Stimulated activated naive B cell treated with anti-CD40 and anti-IgM and Interleukin-4, amounts not matched to agents 10 μg/mL and 1 μg/mL and 100 μg/mL, for 72 hours (primary cell): Measurements from ENCODE around the gene PROCR.
"Not testable (repeated sequence)": the region's sequence is repeated elsewhere in the genome, so short reads cannot be mapped to it uniquely, and the experiment has no call there.

Experiments
- ATAC-seq, 2 donors: fragments of 150-1000 bp; cut with Tn5 transposase; replicated peaks; 2 replicates each; pipeline ENCODE4 v1.10.0; 2021; ENCODE audit warnings: moderate library complexity in 1 of 2
- DNase-seq: peaks from one replicate; pipeline ENCODE4 v3.0.0; 2021
- H3K27ac Mint-ChIP-seq: one replicate; pipeline ENCODE4 v1.8.0; 2022; ENCODE audit warnings: mild to moderate bottlenecking, mixed read lengths
- H3K27me3 Mint-ChIP-seq, 2 donors: one replicate each; pipeline ENCODE4 v1.8.0; 2022; ENCODE audit warnings: mixed read lengths in 2 of 2
- H3K36me3 Mint-ChIP-seq, 2 donors: one replicate each; pipeline ENCODE4 v1.8.0; 2022; ENCODE audit warnings: mixed read lengths in 2 of 2, mild to moderate bottlenecking in 1 of 2
- H3K4me1 Mint-ChIP-seq, 2 donors: one replicate each; pipeline ENCODE4 v1.8.0; 2022; ENCODE audit warnings: mixed read lengths in 2 of 2, mild to moderate bottlenecking in 1 of 2
- H3K4me3 Mint-ChIP-seq, 2 donors: one replicate each; pipeline ENCODE4 v1.8.0; 2022; ENCODE audit warnings: mild to moderate bottlenecking in 2 of 2, mixed read lengths in 2 of 2, moderate library complexity in 1 of 2
- H3K9me3 Mint-ChIP-seq, 2 donors: one replicate each; pipeline ENCODE4 v1.8.0; 2022; ENCODE audit warnings: mixed read lengths in 2 of 2, mild to moderate bottlenecking in 1 of 2

PROCR gene

GRCh38 chr20:35146920-35147574, 24.8 kb upstream of the PROCR start, which contains the start of gene EDEM2:
TSS of gene EDEM2 (minus strand) at chr20:35147336. CDS start at chr20:35147258, 78 bp downstream.
- peak; percentile 87 for DNase-seq
- H3K27me3 Mint-ChIP-seq: no peaks in the 10 kb centered on the region
- peaks cover 5 to 14% of the 10 kb centered on the region in 2 donors for H3K36me3 Mint-ChIP-seq
- peak; percentile 87 to 88 for ATAC-seq
- peak within 1 kb of the TSS; percentile 92 for H3K27ac Mint-ChIP-seq
- peaks cover 26 to 47% of the 10 kb centered on the region in 2 donors for H3K4me1 Mint-ChIP-seq
- peak within 1 kb of the TSS; percentile 88 to 93 for H3K4me3 Mint-ChIP-seq
- no peaks in the 10 kb centered on the region for H3K9me3 Mint-ChIP-seq

- ATAC-seq (peak; percentile 17 to 38), DNase-seq (peak; percentile 6)
- peak overlapping the region; percentile 92 for H3K27ac Mint-ChIP-seq
- H3K4me3 Mint-ChIP-seq: peak overlapping the region; percentile 88 to 93
- not testable (repeated sequence) for H3K36me3 Mint-ChIP-seq, H3K9me3 Mint-ChIP-seq, H3K27me3 Mint-ChIP-seq
- peaks cover 26 to 44% of the 10 kb centered on the region in 2 donors for H3K4me1 Mint-ChIP-seq
Observed at GRCh38 chr20:35147575-35148071, 24.2 kb upstream of the PROCR start.

GRCh38 chr20:35150846-35151579, 20.9 kb upstream of the PROCR start:
- H3K9me3 Mint-ChIP-seq: no peaks in the 10 kb centered on the region
- no peak for DNase-seq
- H3K4me1 Mint-ChIP-seq: peaks cover 11 to 18% of the 10 kb centered on the region in 2 donors
- no peaks in the 10 kb centered on the region for H3K27me3 Mint-ChIP-seq
- no peak overlapping the region for H3K4me3 Mint-ChIP-seq
- no peak overlapping the region for H3K27ac Mint-ChIP-seq
- no peaks in the 10 kb centered on the region for H3K36me3 Mint-ChIP-seq
- no peak for ATAC-seq

GRCh38 chr20:35151736-35152135, 20.1 kb upstream of the PROCR start:
- Mint-ChIP-seq H3K9me3 (no peaks in the 10 kb centered on the region), H3K36me3 (no peaks in the 10 kb centered on the region)
- DNase-seq: no peak

GRCh38 chr20:35155936-35156335, 15.9 kb upstream of the PROCR start:
- no peak for ATAC-seq
- Mint-ChIP-seq H3K9me3 (no peaks in the 10 kb centered on the region), H3K27me3 (no peaks in the 10 kb centered on the region), H3K36me3 (no peaks in the 10 kb centered on the region), H3K4me3 (no peak overlapping the region), H3K4me1 (no peaks in the 10 kb centered on the region), H3K27ac (no peak overlapping the region)
- DNase-seq: no peak

More at GRCh38 chr20:35151736-35152135, 20.1 kb upstream of the PROCR start:
- Mint-ChIP-seq H3K4me1 (peaks cover 9 to 11% of the 10 kb centered on the region in 2 donors), H3K27me3 (no peaks in the 10 kb centered on the region), H3K27ac (no peak overlapping the region), H3K4me3 (no peak overlapping the region)
- no peak for ATAC-seq

GRCh38 chr20:35156978-35157377, 14.9 kb upstream of the PROCR start:
- H3K36me3 Mint-ChIP-seq: no peaks in the 10 kb centered on the region
- H3K4me1 Mint-ChIP-seq: no peaks in the 10 kb centered on the region
- no peak for ATAC-seq
- no peaks in the 10 kb centered on the region for H3K9me3 Mint-ChIP-seq
- DNase-seq: no peak
- no peaks in the 10 kb centered on the region for H3K27me3 Mint-ChIP-seq
- H3K4me3 Mint-ChIP-seq: no peak overlapping the region
- no peak overlapping the region for H3K27ac Mint-ChIP-seq

GRCh38 chr20:35160341-35160740, 11.5 kb upstream of the PROCR start:
- not testable (repeated sequence) for H3K9me3 Mint-ChIP-seq, H3K36me3 Mint-ChIP-seq

GRCh38 chr20:35164531-35164930, 7.3 kb upstream of the PROCR start:
- not testable (repeated sequence) for H3K36me3 Mint-ChIP-seq, H3K4me3 Mint-ChIP-seq, DNase-seq, H3K27ac Mint-ChIP-seq, H3K4me1 Mint-ChIP-seq, ATAC-seq, H3K27me3 Mint-ChIP-seq, H3K9me3 Mint-ChIP-seq

More at GRCh38 chr20:35160341-35160740, 11.5 kb upstream of the PROCR start:
- not testable (repeated sequence) for ATAC-seq, H3K27me3 Mint-ChIP-seq, DNase-seq, H3K4me3 Mint-ChIP-seq, H3K4me1 Mint-ChIP-seq, H3K27ac Mint-ChIP-seq

GRCh38 chr20:35165221-35166185, 6.4 kb upstream of the PROCR start:
- peaks cover 3 to 4% of the 10 kb centered on the region in 2 donors for H3K36me3 Mint-ChIP-seq
- ATAC-seq (no peak), DNase-seq (no peak)
- H3K4me3 Mint-ChIP-seq: no peak overlapping the region
- H3K27me3 Mint-ChIP-seq: no peaks in the 10 kb centered on the region
- H3K27ac Mint-ChIP-seq: no peak overlapping the region
- H3K4me1 Mint-ChIP-seq: no peaks in the 10 kb centered on the region
- H3K9me3 Mint-ChIP-seq: peaks cover 0 to 4% of the 10 kb centered on the region in 2 donors

- peaks cover 0 to under 1% of the 10 kb centered on the region in 2 donors for H3K4me1 Mint-ChIP-seq
- peaks cover 3 to 4% of the 10 kb centered on the region in 2 donors for H3K36me3 Mint-ChIP-seq
- DNase-seq: no peak
- H3K27ac Mint-ChIP-seq: no peak overlapping the region
- H3K27me3 Mint-ChIP-seq: no peaks in the 10 kb centered on the region
- H3K9me3 Mint-ChIP-seq: peaks cover 0 to 4% of the 10 kb centered on the region in 2 donors
- no peak for ATAC-seq
- no peak overlapping the region for H3K4me3 Mint-ChIP-seq
Observed at GRCh38 chr20:35166242-35166830, 5.5 kb upstream of the PROCR start.

- no peak for ATAC-seq
- H3K27me3 Mint-ChIP-seq: no peaks in the 10 kb centered on the region
- no peak overlapping the region for H3K27ac Mint-ChIP-seq
- H3K4me1 Mint-ChIP-seq: peaks cover 11 to 12% of the 10 kb centered on the region in 2 donors
- H3K9me3 Mint-ChIP-seq: peaks cover 0 to 4% of the 10 kb centered on the region in 2 donors
- H3K4me3 Mint-ChIP-seq: no peak overlapping the region
- H3K36me3 Mint-ChIP-seq: peaks cover 2 to 3% of the 10 kb centered on the region in 2 donors
- no peak for DNase-seq
Observed at GRCh38 chr20:35167787-35168186, 4.1 kb upstream of the PROCR start.

- H3K27me3 Mint-ChIP-seq, DNase-seq, H3K9me3 Mint-ChIP-seq, H3K36me3 Mint-ChIP-seq, H3K4me3 Mint-ChIP-seq, ATAC-seq, H3K27ac Mint-ChIP-seq: not testable (repeated sequence)
- H3K4me1 Mint-ChIP-seq: peaks cover 11 to 12% of the 10 kb centered on the region in 2 donors
Observed at GRCh38 chr20:35168701-35169409, 3.0 kb upstream of the PROCR start.

- ATAC-seq: no peak
Observed at GRCh38 chr20:35171438-35171752, 477 bp upstream of the PROCR start.

More at GRCh38 chr20:35171438-35171752, 477 bp upstream of the PROCR start:
- H3K4me3 Mint-ChIP-seq: peak overlapping the region; percentile 80 to 81
- H3K9me3 Mint-ChIP-seq: peaks cover 0 to 5% of the 10 kb centered on the region in 2 donors
- DNase-seq: no peak
- H3K36me3 Mint-ChIP-seq: peaks cover 2 to 11% of the 10 kb centered on the region in 2 donors
- H3K4me1 Mint-ChIP-seq: peaks cover 12% of the 10 kb centered on the region in 2 donors
- H3K27me3 Mint-ChIP-seq: no peaks in the 10 kb centered on the region
- no peak overlapping the region for H3K27ac Mint-ChIP-seq
